AG08395 (cell line): ENCODE results near the gene SLC6A20.
A peak's percentile ranks its signal among the peaks of the same experiment; 100 is the strongest.

Experiments used
- DNase-seq: peaks from one replicate; pipeline ENCODE4 v3.0.0; 2012; ENCODE audit warnings: mixed read lengths, low spot score

The SLC6A20 gene, protein sequence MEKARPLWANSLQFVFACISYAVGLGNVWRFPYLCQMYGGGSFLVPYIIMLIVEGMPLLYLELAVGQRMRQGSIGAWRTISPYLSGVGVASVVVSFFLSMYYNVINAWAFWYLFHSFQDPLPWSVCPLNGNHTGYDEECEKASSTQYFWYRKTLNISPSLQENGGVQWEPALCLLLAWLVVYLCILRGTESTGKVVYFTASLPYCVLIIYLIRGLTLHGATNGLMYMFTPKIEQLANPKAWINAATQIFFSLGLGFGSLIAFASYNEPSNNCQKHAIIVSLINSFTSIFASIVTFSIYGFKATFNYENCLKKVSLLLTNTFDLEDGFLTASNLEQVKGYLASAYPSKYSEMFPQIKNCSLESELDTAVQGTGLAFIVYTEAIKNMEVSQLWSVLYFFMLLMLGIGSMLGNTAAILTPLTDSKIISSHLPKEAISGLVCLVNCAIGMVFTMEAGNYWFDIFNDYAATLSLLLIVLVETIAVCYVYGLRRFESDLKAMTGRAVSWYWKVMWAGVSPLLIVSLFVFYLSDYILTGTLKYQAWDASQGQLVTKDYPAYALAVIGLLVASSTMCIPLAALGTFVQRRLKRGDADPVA

DNA sequence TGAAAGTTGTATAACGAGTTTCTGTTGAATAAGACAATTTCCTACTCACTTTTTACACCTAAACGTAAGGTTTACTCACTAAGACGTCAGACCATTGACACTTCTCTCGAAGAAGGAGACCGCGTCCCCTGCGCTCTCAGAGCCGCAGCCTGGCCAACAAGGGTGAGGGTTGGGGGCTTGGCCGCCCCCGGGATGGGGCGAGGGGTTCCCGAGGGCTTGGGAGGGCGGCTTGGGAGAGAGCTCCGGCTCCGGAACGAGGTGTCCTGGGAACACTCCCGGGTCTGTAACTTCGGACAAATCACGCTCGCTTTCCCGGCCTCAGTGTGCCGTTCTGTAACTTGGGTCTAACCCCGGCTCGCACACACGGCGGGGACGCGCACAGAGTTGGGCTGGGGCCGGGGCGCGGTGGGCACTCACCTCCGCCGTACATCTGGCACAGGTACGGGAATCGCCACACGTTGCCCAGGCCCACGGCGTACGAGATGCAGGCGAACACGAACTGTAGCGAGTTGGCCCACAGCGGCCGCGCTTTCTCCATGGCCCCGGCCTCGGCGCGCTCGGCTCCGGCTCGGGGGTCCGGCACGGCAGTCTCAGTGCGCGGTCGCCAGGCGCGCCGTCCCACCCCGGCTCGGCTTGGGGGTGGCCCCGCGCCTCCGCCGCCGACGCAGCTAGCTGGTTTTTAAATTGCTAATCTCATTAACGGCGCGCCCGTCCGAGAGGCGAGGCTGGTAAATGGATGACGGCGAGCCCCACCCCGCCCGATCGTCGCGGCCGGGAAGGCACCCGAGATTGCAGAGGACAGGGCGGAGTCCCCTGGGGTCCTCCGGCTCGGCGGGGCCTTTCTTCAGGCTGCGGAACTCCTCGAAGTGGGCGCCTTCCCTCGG is at the start of gene SLC6A20:
SLC6A20 (minus strand) TSS at position 655 of the 884 bp plus-strand sequence; CDS start at position 538, 117 bp downstream.
- DNase-seq, result no peak

DNA sequence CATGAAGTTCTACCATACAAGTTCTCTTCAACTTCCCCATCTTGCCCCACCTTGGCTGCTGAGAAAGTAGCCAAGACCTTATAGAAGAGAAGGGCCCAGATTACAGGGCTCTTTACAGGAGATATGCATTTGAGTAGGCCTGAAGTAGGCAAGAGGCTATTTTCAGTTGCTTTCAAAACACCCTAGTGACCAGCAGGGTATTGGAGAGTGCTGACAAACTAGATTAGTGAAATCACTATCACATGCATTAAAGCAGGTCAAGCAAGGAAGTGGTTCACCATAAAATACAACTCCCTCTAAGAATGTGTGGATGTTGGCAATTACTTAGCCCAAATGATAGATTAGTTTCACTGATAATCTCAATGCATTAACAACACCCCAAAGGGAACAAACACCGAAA is 48.3 kb upstream of the SLC6A20 start:
- no peak for DNase-seq

DNA sequence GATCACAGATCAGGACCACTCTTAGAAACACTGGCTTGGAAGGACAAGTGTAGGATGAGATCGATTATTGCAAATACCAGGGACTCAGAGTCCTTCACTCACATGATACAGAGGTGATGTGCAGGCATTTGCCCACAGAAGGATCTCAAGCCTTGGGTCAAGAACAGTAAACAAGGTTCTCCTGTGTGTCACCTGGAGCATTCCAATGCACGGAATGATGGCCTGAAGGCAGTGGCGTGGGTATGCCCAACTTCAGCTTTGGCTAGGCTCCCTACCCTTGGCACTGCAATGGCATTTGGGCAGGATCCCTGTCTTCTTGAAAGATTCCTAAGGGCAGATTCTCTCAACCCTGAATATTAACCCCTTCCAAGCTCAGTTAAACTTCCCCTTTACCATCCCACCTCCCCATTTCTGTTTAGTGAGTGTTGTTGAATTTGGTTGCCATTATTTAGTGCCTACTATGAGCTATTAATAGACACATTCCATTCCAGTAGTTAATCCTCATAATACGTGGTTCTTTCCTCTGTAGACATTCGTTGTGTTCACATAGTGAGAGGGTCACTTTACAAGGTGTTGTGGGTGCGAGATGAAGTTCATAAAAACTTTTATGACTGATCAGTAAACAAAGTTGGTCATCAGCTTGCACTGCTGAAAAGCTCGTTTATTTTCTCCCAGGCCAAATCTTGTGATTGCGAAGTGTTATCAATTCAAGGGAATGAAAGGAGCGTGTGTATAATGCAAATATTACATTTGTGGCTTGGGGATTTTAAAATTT is 46.7 kb upstream of the SLC6A20 start:
- DNase-seq, result no peak

DNA sequence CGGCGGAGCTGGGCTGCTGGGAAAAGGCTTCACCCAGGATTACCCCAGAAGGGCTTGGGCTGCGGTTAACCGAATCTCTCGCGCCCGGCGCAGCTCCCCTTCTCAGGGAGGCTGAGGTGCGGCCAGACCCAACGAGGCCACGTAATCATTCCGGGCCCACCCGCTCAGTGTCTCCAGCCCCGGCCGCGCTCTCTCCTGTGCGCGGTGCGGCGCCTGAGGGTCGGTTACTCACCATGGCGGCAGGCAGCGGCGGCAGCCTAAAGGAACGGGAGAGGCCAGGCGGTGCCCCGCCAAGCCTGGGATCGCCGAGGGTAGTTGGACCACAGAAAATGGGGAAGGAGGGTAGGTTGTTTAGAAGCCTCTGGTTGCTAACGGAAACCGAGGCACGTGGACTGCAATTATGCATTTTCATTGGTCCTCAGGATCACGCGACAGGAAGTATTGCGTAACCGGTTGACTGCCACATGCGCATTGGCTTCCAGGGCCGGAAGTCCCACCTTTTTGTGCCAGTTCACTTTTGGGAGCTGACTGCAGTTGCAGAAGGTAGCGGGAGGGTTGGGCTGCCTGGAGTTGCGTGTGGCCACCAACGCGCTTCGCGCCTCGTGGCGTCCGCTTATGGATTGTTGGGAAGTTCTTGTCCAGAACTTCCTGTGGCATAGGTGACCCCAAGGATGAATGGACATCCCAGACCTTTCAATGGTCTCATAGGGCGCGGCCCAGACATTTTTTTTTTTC is 45.6 kb upstream of the SLC6A20 start, which contains the start of gene LZTFL1:
LZTFL1 (minus strand) TSS at position 363 of the 735 bp plus-strand sequence; CDS start at position 235, 128 bp downstream.
- DNase-seq, result peak; percentile 95

DNA sequence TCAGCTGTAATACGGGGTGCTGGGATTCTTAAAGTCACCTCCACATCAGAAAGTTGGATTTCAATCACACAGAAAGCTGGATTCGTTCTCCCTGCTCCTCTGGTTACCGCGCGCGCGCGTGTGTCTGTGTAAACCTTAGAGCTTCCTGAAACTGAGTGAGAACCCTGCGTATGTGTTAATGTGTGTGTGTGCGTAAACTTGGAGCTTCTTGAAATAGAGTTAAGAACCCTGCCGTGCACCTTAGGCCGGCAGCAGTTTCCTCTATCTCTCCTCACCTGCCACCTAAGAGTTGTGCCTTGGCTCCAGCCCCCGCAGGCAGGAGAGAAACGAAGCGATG is 45.1 kb upstream of the SLC6A20 start:
- DNase-seq, result peak; percentile 14

DNA sequence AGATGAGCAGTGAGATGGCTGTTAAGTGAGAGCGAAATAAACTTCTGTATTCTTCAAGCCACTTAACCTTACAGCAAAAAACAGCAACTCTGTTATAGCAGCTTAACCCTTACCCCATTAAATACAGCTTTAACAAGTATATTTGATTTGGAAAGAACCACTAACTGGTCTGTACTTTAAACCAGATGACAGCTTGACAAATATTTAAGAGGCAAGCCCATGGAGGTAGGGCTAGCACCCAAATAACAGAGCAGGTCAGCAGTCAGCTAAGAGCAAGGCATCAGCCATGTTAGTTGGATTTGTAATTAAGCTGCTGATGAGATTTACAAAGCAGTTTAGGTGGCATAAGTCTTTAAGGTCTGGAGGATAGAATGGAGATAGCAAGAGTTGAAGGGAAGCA is 42.1 kb upstream of the SLC6A20 start:
- no peak for DNase-seq

DNA sequence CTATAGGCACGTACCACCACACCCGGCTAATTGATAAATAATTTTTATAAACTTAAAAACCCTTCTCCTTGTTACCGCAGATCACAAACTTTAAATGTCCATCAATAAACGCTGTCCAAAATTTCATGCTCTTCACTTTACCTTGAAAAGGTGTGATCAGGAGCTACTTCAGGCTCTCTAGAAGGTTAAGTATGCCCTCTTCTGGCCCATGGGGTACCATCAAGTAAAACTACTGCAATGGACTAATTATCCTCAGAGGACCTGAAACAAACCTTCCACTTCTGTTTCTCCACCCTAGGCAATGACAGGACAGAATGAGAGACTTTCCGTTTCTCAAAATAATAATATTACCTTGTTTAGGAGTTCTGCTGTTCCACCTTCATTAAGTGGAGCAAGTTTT is 36.4 kb upstream of the SLC6A20 start:
- DNase-seq, result no peak

DNA sequence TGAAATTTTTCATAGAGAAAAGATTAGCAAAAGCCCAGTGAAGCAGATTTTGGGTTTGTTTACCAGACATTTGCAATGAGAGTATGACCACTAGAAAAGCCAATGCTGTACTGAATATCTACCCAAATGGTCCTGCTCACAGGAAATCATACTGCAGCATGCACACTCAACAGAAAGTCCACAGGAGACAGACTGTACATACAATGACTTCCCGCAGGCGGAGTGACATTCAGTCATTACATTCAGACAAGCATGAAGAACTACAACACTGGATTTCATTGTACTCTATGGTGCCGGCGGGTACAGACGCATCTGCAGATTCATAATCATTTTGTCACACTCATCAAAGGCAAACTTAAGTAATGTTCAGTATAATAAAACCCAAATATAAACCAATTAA is 33.8 kb upstream of the SLC6A20 start:
- no peak for DNase-seq

DNA sequence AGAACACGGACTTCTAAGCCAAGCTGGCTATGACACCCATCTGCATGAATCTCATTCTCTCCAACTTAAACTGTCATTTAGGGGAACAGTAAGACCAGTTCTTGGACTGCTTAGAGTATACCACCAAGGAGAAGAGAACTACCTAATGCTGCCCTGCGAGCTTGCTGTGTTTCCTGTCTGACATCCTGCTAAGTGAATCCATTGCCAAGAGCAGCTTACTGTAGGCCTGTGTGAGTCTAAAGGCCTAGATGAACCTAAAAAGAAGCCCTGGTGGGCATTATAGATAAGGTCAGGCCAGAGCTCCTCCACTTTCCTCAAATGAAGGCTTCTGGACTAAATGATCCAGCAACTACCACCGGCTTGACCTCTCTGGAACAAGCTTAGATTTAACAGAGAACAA is 30.6 kb upstream of the SLC6A20 start:
- DNase-seq, result no peak

DNA sequence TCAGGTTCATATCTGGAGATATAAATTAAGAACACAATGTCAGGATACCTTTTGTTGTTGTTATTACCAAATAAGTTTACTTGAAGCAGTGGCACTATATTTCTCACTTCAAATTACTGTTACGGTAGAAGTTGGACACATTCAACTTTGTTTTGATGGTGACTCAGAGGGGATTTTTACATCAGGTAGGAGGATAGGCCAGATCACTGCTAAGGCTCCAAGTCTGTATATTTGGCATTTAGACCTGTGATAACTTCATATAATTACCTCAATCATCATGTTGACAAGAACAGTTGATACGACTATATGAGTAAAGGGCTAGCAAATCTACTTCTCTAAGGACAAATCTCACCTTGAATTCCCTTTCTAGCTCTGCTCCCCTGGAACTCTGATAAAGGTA is 30.0 kb upstream of the SLC6A20 start:
- no peak for DNase-seq

DNA sequence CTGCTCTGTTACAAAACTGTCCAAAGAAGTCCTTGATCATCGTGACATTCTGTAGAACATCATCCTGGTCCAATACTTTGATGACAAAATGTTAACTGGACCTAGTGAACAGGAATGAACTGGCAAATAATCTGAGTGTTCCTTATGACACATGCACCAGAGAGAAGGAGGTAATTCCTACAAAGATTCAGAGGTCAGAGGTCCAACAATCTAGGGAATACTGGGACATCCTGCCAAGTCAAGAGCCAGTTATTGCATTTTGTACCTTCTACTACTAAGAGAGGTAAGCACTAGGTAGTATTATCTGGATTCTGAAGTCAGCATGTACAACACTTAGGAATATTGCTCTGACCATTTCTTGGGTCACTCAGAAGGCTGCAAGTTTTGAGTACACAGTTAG is 24.8 kb upstream of the SLC6A20 start:
- DNase-seq, result no peak

DNA sequence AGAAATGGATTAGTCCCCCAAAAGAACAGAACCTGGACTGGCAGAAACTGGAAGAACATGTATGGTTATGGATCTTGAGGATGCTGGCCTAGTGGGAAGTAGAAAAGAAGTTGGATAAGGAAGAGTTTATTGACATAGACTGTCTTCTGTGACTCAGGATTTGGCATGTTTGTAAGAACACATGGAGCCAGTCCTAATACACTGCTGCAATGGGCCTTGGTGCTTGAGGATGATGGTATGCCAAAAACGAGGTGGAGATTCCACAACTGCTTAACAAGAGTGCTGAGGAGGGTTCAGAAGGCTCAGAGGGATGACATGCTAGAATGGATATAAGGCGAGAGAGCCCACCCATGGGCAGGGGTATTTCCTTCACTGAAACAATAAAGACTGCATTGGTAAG is 23.2 kb upstream of the SLC6A20 start:
- DNase-seq, result peak; percentile 61

DNA sequence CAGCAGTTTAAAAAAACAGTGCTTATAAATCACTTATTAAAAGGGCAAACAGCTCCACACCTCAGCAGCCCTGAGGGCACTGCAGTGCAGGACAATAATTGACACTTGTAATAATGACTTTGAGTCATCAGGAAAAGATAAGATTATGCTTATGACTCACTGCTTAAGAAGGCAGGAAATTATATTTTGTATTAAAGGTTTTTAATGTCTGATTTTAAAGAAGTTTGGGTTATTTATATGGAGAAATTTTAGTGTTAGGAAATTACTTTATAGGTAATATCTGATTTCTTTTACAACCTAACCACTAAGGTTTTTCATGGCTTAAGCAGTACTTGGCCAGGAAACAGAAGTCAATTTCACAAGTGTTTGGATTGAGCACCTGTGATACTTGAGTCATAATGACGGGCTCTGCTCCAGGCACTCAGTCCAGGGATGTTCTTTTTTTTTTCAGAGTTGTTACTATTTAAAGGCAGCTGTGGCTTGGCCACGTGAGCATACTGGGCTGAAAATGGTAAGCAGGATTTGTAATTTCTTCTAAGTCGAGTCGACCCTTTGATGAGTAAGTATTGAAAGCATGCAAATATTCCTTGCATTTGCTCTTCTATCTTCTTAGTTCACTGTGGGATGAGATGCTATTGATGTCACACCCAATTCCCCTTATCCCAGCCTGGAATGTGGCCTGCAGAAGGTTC is 21.6 kb upstream of the SLC6A20 start:
- peak; percentile 78 for DNase-seq

DNA sequence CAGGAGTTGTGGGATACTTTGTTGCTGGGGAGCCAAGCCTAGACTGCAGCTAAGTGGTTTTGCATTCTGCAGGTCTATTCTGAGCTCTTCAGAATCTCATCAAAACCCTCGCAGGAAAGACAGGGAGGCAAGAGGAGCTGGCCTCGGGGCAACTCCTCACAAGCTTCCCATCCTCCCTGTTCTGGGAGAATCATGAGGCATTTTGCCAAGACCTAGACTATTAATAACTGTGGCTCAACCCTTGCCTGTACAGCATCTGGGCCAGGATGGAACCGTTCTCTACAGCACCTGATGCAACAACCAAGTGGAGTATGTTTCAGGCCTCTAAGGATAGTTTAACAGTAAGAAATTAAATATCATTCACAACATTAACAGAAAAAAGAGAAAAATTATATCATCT is 20.2 kb upstream of the SLC6A20 start:
- DNase-seq, result no peak

DNA sequence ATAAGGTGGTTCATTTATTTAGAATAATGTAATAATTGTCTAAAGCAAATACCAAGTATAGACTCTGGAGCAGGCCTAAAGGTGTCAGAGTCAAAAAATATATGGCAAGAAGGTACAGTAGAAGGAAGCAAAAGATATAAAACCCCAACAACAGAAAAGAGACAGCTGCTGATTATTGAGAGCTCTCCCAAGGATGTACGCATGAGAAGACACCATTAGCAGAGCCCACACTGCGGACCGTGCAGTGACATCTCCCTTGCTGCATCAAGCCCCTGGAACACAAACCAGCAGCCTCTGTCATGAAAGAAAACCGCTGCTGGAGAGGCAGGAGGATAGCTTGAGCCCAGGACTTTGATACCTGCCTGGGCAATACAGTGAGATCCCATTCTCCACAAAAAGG is 18.0 kb upstream of the SLC6A20 start:
- DNase-seq, result no peak

DNA sequence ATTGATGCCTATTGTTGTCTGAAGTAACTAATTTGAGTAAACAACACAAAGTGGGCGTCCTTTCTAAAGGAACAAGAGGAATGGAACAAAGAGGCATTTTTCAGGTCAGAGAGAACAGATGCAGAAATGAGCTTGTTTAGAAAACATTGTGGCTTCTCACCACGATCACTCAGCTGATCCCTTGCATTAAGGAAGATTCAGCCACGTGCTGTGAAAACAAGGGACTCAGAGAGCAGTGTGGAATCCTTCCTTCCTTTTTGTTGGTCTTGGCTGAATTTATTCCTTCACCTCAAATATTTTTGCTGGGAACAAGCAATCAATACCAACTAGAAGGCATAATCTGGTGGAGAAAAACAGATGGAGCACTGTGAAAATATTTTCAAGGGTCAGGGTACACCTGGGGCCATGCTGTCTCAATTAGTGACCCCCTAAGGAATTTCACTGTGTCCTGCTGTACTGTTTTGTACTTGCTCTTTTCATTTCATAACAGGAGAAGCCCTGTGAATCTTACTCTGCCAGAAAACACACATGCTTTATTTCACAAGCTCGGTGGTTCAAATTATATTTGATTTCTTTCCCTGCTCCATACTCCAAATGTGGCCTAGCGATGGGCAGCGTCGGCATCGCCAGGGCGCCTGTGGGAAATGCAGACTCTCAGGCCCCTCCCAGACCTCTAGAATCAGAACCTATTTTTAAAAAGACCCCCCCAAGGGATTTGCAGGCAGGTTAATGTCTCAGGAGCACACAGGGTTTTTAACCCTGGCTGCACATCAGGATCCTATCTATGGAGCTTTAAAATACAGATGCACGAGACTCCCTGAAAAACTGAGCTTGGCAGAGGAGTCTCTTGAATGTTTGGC is 11.6 kb upstream of the SLC6A20 start:
- no peak for DNase-seq

DNA sequence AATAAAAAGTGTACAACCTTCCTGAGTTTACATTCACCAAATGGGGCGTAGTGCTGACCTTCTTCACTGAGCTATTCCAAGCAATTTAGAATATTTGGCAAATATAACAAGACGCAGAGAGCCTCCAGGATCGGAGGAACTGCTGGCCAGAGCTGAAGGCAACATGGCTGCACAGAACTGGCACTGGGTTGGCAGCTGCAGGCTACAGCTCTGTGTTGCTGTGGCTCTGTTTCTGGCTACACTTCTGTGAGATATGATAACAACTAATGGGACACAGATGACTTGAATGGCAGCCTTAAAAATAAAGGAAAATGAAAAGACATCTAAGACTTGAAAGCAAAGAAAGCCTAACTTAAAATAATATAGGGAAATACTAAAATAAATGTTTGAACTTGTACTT is 10.8 kb upstream of the SLC6A20 start:
- DNase-seq, result no peak

DNA sequence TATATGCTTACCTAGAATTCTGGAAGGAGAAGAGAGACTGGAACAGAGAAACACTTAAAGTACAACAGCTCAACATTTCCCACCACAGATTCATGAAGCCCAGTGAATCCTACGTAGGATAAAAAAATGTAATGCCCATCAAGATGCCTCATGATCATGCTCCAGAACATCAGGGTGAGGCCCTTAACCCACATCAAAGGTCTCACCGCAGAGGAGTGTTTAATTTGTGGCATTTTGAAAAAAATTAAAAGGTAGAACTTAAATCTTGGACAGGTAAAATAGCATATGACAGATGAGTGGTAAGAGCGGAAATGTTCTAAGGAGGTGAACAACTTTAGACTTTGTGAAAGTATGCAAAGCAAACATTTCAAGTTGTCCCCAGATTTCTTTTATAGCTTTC is 9.7 kb upstream of the SLC6A20 start:
- no peak for DNase-seq

DNA sequence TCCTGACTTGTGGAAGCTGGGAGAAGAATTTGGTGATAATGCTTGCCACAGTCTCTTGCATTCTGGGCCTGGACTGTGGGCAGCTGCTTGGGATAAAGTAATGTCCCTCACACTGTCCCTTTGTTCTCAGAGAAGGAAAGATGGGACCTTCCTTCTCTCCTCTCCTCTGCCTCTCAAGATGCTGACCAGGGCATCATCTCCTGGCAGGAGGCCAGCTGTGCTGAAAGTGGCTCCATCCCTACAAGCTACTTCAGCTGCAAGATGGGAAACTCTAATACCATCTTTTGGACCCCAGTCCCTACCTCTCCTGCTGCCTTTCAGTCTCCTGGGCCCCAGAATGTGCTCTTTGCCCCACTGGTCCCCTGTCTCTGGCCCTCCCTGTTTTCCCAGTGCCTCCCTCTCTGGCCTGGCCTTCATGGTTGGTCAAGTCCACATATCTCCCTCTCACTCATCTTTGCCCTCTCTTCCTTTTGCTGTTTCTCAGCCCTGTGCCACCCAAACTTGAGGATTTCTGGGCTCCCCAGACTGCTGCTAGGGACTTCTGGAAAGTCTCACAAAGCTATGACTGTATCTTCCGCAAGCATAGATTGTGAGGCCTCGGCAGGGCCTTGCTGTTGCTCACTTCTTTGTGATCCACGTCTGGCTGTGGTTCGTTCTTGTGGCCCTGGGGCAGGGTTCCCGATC is 7.1 kb upstream of the SLC6A20 start:
- no peak for DNase-seq
